ENCODE measurements around the gene PSTPIP1.

GRCh38 chr15:76998663-76999285 is 3.8 kb downstream of the PSTPIP1 start:
- no peak for TF ChIP-seq TAF1 (IDR thresholded peaks at IDR 0.05; ENCODE audit: borderline replicate concordance, insufficient read depth, low read length)
- no peak for TF ChIP-seq POLR2AphosphoS5 (IDR thresholded peaks at IDR 0.05; ENCODE audit: low read depth, low read length)
- TF ChIP-seq SIN3A (IDR thresholded peaks at IDR 0.05; ENCODE audit: borderline replicate concordance, insufficient read depth, low read length) = no peak
- no peak for TF ChIP-seq REST (IDR thresholded peaks at IDR 0.05; ENCODE audit: insufficient read depth in 1 of 2, low read depth in 2 of 2, low read length in 2 of 2)
- no peak for TF ChIP-seq FOXP2 (optimal IDR thresholded peaks at IDR 0.05; ENCODE audit: borderline replicate concordance, extremely low read depth, extremely low read length, insufficient read depth)
